GM12873 (cell line): Measurements from ENCODE around the gene TRIM2.

Source experiments
- TF ChIP-seq, protein P1 (sequence below): IDR thresholded peaks from 2 replicates; pipeline ENCODE4 v1.5.1; 2012; ENCODE audit warnings: low read depth, mild to moderate bottlenecking, moderate library complexity, low read length, control low read depth; ENCODE audit not compliant: insufficient read depth; ENCODE audit errors: missing control alignments

The TRIM2 gene

GRCh38 chr4:153217440-153217839, 13.2 kb downstream of the TRIM2 start:
- TF ChIP-seq, protein P1, sequence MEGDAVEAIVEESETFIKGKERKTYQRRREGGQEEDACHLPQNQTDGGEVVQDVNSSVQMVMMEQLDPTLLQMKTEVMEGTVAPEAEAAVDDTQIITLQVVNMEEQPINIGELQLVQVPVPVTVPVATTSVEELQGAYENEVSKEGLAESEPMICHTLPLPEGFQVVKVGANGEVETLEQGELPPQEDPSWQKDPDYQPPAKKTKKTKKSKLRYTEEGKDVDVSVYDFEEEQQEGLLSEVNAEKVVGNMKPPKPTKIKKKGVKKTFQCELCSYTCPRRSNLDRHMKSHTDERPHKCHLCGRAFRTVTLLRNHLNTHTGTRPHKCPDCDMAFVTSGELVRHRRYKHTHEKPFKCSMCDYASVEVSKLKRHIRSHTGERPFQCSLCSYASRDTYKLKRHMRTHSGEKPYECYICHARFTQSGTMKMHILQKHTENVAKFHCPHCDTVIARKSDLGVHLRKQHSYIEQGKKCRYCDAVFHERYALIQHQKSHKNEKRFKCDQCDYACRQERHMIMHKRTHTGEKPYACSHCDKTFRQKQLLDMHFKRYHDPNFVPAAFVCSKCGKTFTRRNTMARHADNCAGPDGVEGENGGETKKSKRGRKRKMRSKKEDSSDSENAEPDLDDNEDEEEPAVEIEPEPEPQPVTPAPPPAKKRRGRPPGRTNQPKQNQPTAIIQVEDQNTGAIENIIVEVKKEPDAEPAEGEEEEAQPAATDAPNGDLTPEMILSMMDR: no peak

- TF ChIP-seq, protein P1: no peak
These were observed 14.7 kb downstream of the TRIM2 start for GRCh38 chr4:153218961-153219360.

DNA sequence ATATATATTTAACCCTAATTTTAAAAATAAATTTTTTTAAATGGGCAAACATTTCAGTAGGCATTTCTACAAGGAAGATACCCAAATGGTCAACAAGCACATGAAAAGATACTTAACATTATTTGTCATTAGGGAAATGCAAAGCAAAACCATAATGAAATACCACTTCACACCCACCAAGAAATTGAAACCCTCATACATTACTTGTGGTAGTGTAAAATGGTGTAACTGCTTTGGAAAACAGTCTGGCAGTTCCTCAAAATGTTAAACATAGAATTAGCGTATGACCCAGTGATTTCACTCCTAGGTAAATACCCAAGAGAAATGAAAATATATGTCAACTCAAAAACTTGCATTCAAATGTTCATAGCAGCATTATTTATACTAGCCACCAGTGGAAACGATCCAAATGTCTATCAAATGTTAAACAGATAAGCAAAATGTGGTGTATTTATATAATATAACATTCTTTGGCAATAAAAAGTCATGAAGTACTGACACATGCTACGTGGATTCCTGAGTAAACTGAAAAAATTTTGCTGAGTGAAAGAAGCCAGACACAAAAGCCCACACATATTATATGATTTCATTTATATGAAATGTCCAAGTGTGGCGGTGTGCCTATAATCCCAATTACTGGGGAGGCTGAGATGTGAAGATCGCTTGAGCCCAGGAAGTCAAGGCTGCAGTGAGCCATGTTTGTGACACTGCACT, 16.6 kb downstream of the TRIM2 start:
- TF ChIP-seq, protein P1: no peak

GRCh38 chr4:153221783-153222706, 17.8 kb downstream of the TRIM2 start:
- TF ChIP-seq, protein P1: no peak

DNA sequence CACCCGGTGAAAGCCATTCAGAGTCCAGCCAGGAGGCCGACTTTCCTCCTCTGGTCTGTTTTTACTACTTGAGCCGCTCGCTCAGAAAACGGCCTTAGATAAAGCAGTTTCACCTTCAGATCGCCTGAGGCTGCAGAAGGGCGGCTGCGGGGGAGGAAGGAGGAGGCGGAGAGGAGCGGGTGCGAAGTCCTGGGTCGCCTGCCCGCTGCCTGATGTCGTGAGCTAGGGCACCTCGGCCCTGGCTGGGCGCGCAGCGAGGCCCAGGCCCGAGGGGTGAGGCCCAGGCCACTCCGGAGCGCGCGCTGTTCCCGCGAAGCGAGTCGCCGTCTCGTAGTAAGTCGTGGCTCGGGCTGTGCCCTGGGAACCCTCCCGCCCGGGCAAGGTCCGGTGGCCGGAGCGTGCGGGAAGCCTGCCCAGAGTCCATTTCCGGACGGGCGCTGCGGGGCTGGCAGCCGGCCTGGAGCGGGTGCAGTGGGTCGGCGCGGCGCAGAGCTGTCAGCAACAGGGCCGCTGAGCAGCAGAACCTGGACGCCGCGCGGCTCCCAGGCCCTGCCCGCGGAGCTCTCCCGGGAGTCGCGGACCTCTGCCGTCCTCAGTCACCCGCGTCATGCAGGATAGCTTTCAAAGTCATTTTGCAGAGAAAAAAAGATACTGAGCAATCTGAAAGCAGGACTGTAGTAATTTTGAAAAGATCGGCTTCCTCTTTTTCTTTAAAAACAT, 18.6 kb downstream of the TRIM2 start:
- TF ChIP-seq, protein P1: no peak

GRCh38 chr4:153223427-153223801, 19.2 kb downstream of the TRIM2 start:
- TF ChIP-seq, protein P1: no peak

- TF ChIP-seq, protein P1: no peak
These were observed 19.7 kb downstream of the TRIM2 start for GRCh38 chr4:153223930-153224329.
